Nephron (organoid): ENCODE results near the gene IRF2.
A peak's percentile ranks its signal among the peaks of the same experiment; 100 is the strongest.

Source experiments
- H3K27ac Mint-ChIP-seq, 3 experiments: 2 replicates each; pipeline ENCODE4 v1.8.0; 2020; ENCODE audit warnings: mixed read lengths in 3 of 3, mild to moderate bottlenecking in 2 of 3, moderate library complexity in 1 of 3
- H3K27me3 Mint-ChIP-seq: 2 replicates; pipeline ENCODE4 v1.8.0; 2021; ENCODE audit warnings: low read depth, mild to moderate bottlenecking, moderate library complexity, mixed read lengths
- H3K36me3 Mint-ChIP-seq: 2 replicates; pipeline ENCODE4 v1.8.0; 2020; ENCODE audit warnings: low read depth, mixed read lengths
- H3K4me1 Mint-ChIP-seq: 2 replicates; pipeline ENCODE4 v1.8.0; 2020; ENCODE audit warnings: mixed read lengths
- H3K4me3 Mint-ChIP-seq, 3 experiments: 2 replicates each; pipeline ENCODE4 v1.8.0; 2020; ENCODE audit warnings: mild to moderate bottlenecking in 3 of 3, mixed read lengths in 3 of 3, moderate library complexity in 2 of 3
- H3K9me3 Mint-ChIP-seq: 2 replicates; pipeline ENCODE4 v1.8.0; 2020; ENCODE audit warnings: mixed read lengths
- CTCF ChIP-seq, 3 experiments: fragments of 200-600 bp; sonication (generic); IDR thresholded peaks; one replicate each; pipeline ENCODE4 v1.5.0; 2021; ENCODE audit warnings: antibody characterized with exemption in 3 of 3; ENCODE audit not compliant: unreplicated experiment in 3 of 3

Gene IRF2

GRCh38 chr4:184387351-184387750 is 87.0 kb downstream of the IRF2 start:
- H3K27me3 Mint-ChIP-seq = no peaks in the 10 kb centered on the region
- H3K27ac Mint-ChIP-seq = peak overlapping the region in 1 of 3 experiments; percentile 79
- H3K36me3 Mint-ChIP-seq = peaks cover 58% of the 10 kb centered on the region
- no peak overlapping the region for H3K4me3 Mint-ChIP-seq
- peaks cover 45% of the 10 kb centered on the region for H3K4me1 Mint-ChIP-seq
- no peak for TF ChIP-seq CTCF (IDR thresholded peaks at IDR 0.05; ENCODE audit: unreplicated experiment in 3 of 3)
- H3K9me3 Mint-ChIP-seq = no peaks in the 10 kb centered on the region

GRCh38 chr4:184386271-184386781 is 88.0 kb downstream of the IRF2 start:
- Mint-ChIP-seq H3K4me1 (peaks cover 53% of the 10 kb centered on the region), H3K27ac (peak overlapping the region; percentile 60 to 79 (median 79)), H3K36me3 (peaks cover 48% of the 10 kb centered on the region), H3K9me3 (no peaks in the 10 kb centered on the region), H3K27me3 (peaks cover 3% of the 10 kb centered on the region), H3K4me3 (no peak overlapping the region)
- no peak for TF ChIP-seq CTCF (IDR thresholded peaks at IDR 0.05; ENCODE audit: unreplicated experiment in 3 of 3)

GRCh38 chr4:184385705-184386141 is 88.6 kb downstream of the IRF2 start:
- Mint-ChIP-seq H3K4me3 (no peak overlapping the region), H3K36me3 (peaks cover 42% of the 10 kb centered on the region), H3K27me3 (peaks cover 3% of the 10 kb centered on the region), H3K4me1 (peaks cover 53% of the 10 kb centered on the region), H3K27ac (peak overlapping the region; percentile 60 to 79 (median 79)), H3K9me3 (no peaks in the 10 kb centered on the region)
- TF ChIP-seq CTCF (IDR thresholded peaks at IDR 0.05; ENCODE audit: unreplicated experiment in 3 of 3) = no peak

- Mint-ChIP-seq H3K36me3 (peaks cover 34% of the 10 kb centered on the region), H3K27me3 (peaks cover 3% of the 10 kb centered on the region), H3K27ac (peak overlapping the region; percentile 60 to 79 (median 79)), H3K9me3 (no peaks in the 10 kb centered on the region), H3K4me1 (peaks cover 53% of the 10 kb centered on the region), H3K4me3 (peak overlapping the region in 1 of 3 experiments; percentile 37)
- no peak for TF ChIP-seq CTCF (IDR thresholded peaks at IDR 0.05; ENCODE audit: unreplicated experiment in 3 of 3)
Measured at GRCh38 chr4:184384810-184385557, 89.4 kb downstream of the IRF2 start.

GRCh38 chr4:184384056-184384809 is 90.1 kb downstream of the IRF2 start:
- peaks cover 27% of the 10 kb centered on the region for H3K36me3 Mint-ChIP-seq
- peak overlapping the region; percentile 80 to 94 (median 84) for H3K27ac Mint-ChIP-seq
- no peak for TF ChIP-seq CTCF (IDR thresholded peaks at IDR 0.05; ENCODE audit: unreplicated experiment in 3 of 3)
- H3K4me3 Mint-ChIP-seq = peak overlapping the region in 1 of 3 experiments; percentile 10
- no peaks in the 10 kb centered on the region for H3K9me3 Mint-ChIP-seq
- H3K4me1 Mint-ChIP-seq = peaks cover 53% of the 10 kb centered on the region
- H3K27me3 Mint-ChIP-seq = peaks cover 3% of the 10 kb centered on the region
